OCI-M2 (cell line): ENCODE data around the gene TMEM92.
"Not testable (repeated sequence)": the region's sequence is repeated elsewhere in the genome, so short reads cannot be mapped to it uniquely, and the experiment has no call there.

Source experiments
- DNase-seq: peaks from one replicate; lab custom pipeline; 2025; ENCODE audit not compliant: unreplicated experiment; lab: John Stamatoyannopoulos, UW

The TMEM92 gene

DNA sequence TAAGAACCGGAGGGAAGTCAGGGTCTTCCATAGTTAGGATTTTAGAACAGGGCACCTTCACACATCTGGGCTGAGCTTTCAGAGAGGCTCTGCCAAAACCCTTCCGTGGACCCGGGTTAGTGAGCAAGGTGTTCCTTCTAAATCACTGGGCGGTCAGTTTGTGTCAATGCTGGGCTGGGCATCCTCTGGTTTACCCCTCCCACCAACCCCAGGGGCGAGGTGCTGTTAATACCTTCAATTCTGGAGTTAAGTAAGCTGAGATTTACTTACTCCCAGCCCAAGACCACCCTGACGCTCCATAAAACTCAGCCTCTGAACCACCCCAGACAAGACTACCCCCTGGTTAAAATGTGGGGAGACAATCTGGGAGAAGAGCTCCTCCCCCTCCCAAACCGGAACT is 1.0 kb downstream of the TMEM92 start:
- DNase-seq = no peak

DNA sequence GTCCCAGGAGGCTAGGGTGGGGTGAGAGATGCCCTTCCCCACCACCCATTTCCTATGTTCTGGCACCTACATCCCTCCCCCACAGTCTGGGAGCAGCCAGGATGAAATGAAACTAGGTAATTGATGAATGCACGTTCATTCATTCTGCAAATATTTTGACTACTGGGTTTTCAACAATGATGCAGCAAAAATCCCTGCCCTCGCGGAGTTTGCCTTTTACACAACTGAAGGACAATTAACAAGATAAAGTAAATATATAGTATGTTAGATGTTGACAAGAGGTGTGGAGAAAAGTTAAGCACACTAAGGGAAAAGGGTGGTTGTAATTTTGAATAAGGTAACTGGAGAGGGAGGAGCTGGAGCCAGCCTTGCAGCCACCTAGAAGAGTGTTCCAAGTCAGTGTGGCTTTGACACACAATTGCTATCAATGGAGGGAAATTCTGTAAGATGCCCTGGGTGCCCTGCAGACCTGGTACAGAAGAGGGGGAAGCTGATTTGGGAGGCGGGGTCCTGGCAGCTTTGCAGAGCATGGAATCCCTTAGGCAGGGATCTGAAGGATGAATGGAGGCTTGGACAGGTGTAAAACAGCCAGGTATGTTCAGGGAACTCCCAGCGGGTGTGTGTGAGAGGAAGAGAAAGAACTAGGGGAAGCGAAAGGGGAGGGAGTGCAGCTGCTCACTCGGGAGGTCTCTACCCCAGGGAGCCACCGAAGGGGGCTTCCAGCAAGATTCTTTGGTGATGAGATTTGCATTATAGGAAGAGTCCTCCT is 2.5 kb downstream of the TMEM92 start:
- no peak for DNase-seq

DNA sequence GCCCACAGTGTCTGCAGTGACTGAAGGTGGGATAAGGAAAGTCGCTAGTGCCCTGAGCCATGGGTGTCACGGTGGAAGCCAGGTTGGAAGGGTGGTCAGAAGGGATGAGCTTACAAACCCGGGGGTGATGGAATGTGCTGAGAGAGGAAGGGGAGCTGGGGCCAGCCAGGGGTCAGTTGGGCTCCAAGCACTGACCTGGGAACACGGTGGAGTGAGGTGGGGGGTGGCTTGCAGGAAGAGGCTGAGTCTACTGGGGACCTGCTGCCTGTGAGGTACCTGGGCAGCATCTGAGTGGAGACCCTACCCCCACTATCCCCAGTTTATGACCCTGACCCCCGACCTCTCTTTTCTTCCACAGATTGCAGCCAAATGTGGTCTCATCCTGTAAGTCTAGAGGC is 3.1 kb downstream of the TMEM92 start:
- DNase-seq = no peak

- no peak for DNase-seq
Measured at GRCh38 chr17:50278526-50279180, 4.4 kb downstream of the TMEM92 start.

DNA sequence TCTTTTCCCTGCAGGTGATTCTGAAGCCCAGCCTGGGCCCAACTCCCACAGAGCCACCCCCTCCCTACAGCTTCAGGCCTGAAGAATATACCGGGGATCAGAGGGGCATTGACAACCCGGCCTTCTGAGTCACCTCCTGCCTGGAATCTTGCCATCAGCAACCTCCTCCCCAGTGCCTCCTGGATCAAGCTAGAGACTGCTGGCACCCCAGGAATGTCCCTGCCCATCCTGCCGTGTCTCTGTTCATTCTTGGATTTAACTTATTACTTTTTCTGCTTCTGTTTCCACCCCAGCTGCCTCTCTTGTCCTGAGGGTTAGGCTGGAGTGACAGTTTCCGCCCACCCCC is 4.9 kb downstream of the TMEM92 start:
- no peak for DNase-seq

GRCh38 chr17:50279639-50280038 is 5.4 kb downstream of the TMEM92 start:
- no peak for DNase-seq

GRCh38 chr17:50280068-50280467 is 5.8 kb downstream of the TMEM92 start:
- DNase-seq = no peak

- no peak for DNase-seq
Measured at GRCh38 chr17:50280801-50281441, 6.7 kb downstream of the TMEM92 start.

GRCh38 chr17:50281739-50282401 is 7.6 kb downstream of the TMEM92 start:
- no peak for DNase-seq

GRCh38 chr17:50283246-50283645 is 9.0 kb downstream of the TMEM92 start:
- no peak for DNase-seq

GRCh38 chr17:50283714-50284113 is 9.4 kb downstream of the TMEM92 start:
- no peak for DNase-seq

GRCh38 chr17:50285941-50286340 is 11.7 kb downstream of the TMEM92 start:
- DNase-seq = no peak

DNA sequence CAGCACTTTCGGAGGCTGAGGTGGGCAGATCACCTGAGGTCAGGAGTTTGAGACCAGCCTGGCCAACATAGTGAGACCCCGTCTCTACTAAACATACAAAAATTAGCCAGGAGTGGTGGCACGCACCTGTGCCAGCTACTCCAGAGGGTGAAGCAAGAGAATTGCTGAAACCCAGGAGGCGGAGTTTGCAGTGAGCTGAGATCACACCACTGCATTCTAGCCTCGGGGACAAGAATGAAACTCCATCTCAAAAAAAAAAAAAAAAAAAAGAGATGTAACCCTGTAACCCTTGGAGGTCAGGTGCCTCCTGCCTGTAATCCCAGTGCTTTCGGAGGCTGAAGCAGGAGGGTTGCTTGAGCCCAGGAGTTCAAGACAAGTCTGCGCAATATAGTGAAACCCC is 13.0 kb downstream of the TMEM92 start:
- not testable (repeated sequence) for DNase-seq

- DNase-seq = no peak
Measured at GRCh38 chr17:50288306-50288705, 14.0 kb downstream of the TMEM92 start.

GRCh38 chr17:50289278-50289677 is 15.0 kb downstream of the TMEM92 start:
- DNase-seq = no peak

DNA sequence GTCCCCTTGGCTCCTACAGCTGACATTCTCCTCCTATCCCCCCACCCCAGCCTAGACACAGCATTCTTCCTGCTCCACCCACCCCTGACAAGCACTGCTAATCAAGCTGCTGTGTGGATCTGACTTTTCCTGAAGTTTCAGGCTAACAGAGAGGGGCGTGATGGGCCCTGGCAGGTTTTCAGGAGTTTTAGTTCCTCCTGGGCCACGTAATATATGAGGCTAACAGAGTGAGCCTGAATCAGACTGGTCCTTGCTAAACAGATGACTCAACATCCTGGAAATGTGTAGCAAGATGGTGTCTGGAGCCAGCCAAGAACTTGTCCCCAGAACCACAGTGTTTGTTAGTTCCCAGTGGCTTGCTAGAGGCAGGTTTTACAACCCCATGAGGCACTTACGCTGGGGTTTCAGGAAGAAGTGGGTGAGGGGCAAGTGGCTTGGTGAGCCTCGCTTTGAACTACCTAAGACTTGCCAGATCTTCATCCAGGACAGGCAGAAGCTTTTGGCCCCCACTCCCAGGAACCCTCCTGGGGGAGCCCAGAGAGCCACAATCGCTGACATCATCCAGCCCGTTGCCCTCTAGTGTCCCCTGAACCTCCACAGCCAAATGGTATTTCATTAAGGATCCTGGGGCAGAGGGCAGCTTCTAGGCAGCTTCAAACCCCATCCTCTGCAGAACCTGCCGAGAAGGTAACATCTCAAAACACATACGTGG is 15.9 kb downstream of the TMEM92 start:
- DNase-seq = no peak

- DNase-seq = no peak
Measured at GRCh38 chr17:50290933-50291332, 16.7 kb downstream of the TMEM92 start.

- no peak for DNase-seq
Measured at GRCh38 chr17:50292465-50292864, 18.2 kb downstream of the TMEM92 start.

GRCh38 chr17:50295021-50295420 is 20.8 kb downstream of the TMEM92 start:
- no peak for DNase-seq

- DNase-seq = no peak
Measured at GRCh38 chr17:50297407-50297865, 23.2 kb downstream of the TMEM92 start.

- DNase-seq = no peak
Measured at GRCh38 chr17:50298018-50298417, 23.8 kb downstream of the TMEM92 start.
